HG03469 (cell line): ENCODE results near the gene SLC7A6OS.

ENCODE experiments used
- ATAC-seq: cut with Tn5 transposase; IDR thresholded peaks from one replicate; pipeline ENCODE4 v1.9.1; 2021; ENCODE audit warnings: mild to moderate bottlenecking, moderate library complexity, moderate number of reproducible peaks; ENCODE audit not compliant: unreplicated experiment

Gene SLC7A6OS

GRCh38 chr16:68310774-68311511 is at the start of gene SLC7A6OS, which contains the start of gene PRMT7:
SLC7A6OS (minus strand) TSS chr16:68310946; CDS start chr16:68310926, 20 bp downstream.
PRMT7 (plus strand) TSS chr16:68311019; CDS start chr16:68315980, 4,961 bp downstream.
- peak; percentile 91 for ATAC-seq

GRCh38 chr16:68359398-68360191 is 48.8 kb upstream of the SLC7A6OS start:
- no peak for ATAC-seq

GRCh38 chr16:68358951-68359350 is 48.2 kb upstream of the SLC7A6OS start:
- no peak for ATAC-seq

GRCh38 chr16:68357923-68358322 is 47.2 kb upstream of the SLC7A6OS start:
- ATAC-seq, result no peak

GRCh38 chr16:68357521-68357922 is 46.8 kb upstream of the SLC7A6OS start:
- no peak for ATAC-seq

- no peak for ATAC-seq
Measured at GRCh38 chr16:68356919-68357286, 46.2 kb upstream of the SLC7A6OS start.

- ATAC-seq, result peak; percentile 69
Measured at GRCh38 chr16:68356249-68356918, 45.6 kb upstream of the SLC7A6OS start.

- ATAC-seq, result no peak
Measured at GRCh38 chr16:68355447-68356248, 44.9 kb upstream of the SLC7A6OS start.

GRCh38 chr16:68354816-68355215 is 44.1 kb upstream of the SLC7A6OS start:
- no peak for ATAC-seq

GRCh38 chr16:68353366-68353765 is 42.6 kb upstream of the SLC7A6OS start:
- ATAC-seq, result no peak

GRCh38 chr16:68351991-68352431 is 41.3 kb upstream of the SLC7A6OS start:
- no peak for ATAC-seq

GRCh38 chr16:68351463-68351862 is 40.7 kb upstream of the SLC7A6OS start:
- ATAC-seq, result no peak

GRCh38 chr16:68350813-68351350 is 40.1 kb upstream of the SLC7A6OS start:
- ATAC-seq, result no peak

- ATAC-seq, result no peak
Measured at GRCh38 chr16:68349838-68350410, 39.2 kb upstream of the SLC7A6OS start.

GRCh38 chr16:68348639-68349445 is 38.1 kb upstream of the SLC7A6OS start:
- no peak for ATAC-seq

- ATAC-seq, result no peak
Measured at GRCh38 chr16:68347605-68348004, 36.9 kb upstream of the SLC7A6OS start.

GRCh38 chr16:68346892-68347480 is 36.2 kb upstream of the SLC7A6OS start:
- ATAC-seq, result no peak

- no peak for ATAC-seq
Measured at GRCh38 chr16:68345958-68346635, 35.4 kb upstream of the SLC7A6OS start.
